ENCODE measurements around the gene NFE2L3. TPM values are rescaled to one million over a fixed set of nuclear protein-coding genes. Genes with fewer than 3 reads are reported as not detected.

The NFE2L3 gene
- total and polyA plus RNA-seq, 4 donors, result 0.32 to 1.9 (median 1.3) TPM

GRCh38 chr7:26157520-26158105 is 5.6 kb downstream of the NFE2L3 start:
- Histone ChIP-seq H3K27ac (ENCODE audit: low read depth in 1 of 2, low read length in 2 of 2) (no peak overlapping the region), H3K4me1 (ENCODE audit: control insufficient read depth in 4 of 4, insufficient read depth in 4 of 4, low read length in 3 of 4) (peaks cover 0 to 7% (median 3%) of the 10 kb centered on the region in 4 donors), H3K9me3 (ENCODE audit: control insufficient read depth in 4 of 4, low read length in 3 of 4) (no peaks in the 10 kb centered on the region), H3K4me3 (ENCODE audit: low read depth in 1 of 3, low read length in 3 of 3) (no peak overlapping the region), H3K36me3 (ENCODE audit: control insufficient read depth in 4 of 4, insufficient read depth in 3 of 4, low read depth in 1 of 4, low read length in 3 of 4) (no peaks in the 10 kb centered on the region), H3K9ac (ENCODE audit: low read depth in 1 of 2, low read length in 2 of 2) (no peak overlapping the region), H3K27me3 (ENCODE audit: control insufficient read depth in 4 of 4, insufficient read depth in 4 of 4, low read length in 3 of 4) (peaks cover 0 to 3% (median 0%) of the 10 kb centered on the region in 4 donors)
- DNase-seq (ENCODE audit: low spot score), result no peak
- TF ChIP-seq FOXA2 (IDR thresholded peaks at IDR 0.05) (no peak), RXRA (IDR thresholded peaks at IDR 0.05) (no peak), JUND (IDR thresholded peaks at IDR 0.05) (no peak), NR2F2 (IDR thresholded peaks at IDR 0.05) (no peak), EGR1 (IDR thresholded peaks at IDR 0.05; ENCODE audit: low read depth in 2 of 2) (no peak), HNF4A (conservative IDR thresholded peaks at IDR 0.05) (no peak), HNF4G (IDR thresholded peaks at IDR 0.05) (no peak), TAF1 (conservative IDR thresholded peaks at IDR 0.05) (no peak), MAX (IDR thresholded peaks at IDR 0.05) (no peak), FOXA1 (IDR thresholded peaks at IDR 0.05) (no peak)
- TF ChIP-seq, protein P1, sequence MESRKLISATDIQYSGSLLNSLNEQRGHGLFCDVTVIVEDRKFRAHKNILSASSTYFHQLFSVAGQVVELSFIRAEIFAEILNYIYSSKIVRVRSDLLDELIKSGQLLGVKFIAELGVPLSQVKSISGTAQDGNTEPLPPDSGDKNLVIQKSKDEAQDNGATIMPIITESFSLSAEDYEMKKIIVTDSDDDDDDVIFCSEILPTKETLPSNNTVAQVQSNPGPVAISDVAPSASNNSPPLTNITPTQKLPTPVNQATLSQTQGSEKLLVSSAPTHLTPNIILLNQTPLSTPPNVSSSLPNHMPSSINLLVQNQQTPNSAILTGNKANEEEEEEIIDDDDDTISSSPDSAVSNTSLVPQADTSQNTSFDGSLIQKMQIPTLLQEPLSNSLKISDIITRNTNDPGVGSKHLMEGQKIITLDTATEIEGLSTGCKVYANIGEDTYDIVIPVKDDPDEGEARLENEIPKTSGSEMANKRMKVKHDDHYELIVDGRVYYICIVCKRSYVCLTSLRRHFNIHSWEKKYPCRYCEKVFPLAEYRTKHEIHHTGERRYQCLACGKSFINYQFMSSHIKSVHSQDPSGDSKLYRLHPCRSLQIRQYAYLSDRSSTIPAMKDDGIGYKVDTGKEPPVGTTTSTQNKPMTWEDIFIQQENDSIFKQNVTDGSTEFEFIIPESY (IDR thresholded peaks at IDR 0.05), result no peak
- TF ChIP-seq, protein P2, sequence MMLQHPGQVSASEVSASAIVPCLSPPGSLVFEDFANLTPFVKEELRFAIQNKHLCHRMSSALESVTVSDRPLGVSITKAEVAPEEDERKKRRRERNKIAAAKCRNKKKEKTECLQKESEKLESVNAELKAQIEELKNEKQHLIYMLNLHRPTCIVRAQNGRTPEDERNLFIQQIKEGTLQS (IDR thresholded peaks at IDR 0.05), result no peak
- WGBS, result 81% methylated on average over 4 of the region's 4 CpGs

DNA sequence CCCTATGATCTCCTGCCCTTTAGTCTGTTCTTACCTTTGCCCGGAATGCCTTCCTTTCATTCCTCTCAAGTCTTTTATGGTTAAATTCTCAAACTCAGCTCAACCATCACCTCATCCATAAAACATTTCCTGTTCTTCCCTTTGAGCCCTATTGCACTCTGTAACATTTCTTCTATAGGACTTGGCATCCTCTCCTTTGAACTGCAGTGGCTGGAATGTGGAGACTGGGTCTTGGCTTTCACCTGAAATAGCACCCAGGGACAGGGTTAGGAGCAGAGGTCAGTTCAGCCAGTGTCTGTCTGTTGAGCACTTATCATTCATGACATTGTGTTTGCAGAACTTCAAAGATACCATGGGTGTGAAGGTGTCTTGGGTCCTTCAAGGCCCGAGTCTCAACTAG is 7.2 kb downstream of the NFE2L3 start:
- peaks cover 0 to 2% (median 0%) of the 10 kb centered on the region in 4 donors for H3K4me1 ChIP-seq (ENCODE audit: control insufficient read depth in 4 of 4, insufficient read depth in 4 of 4, low read length in 3 of 4)
- no peak overlapping the region for H3K9ac ChIP-seq (ENCODE audit: low read depth in 1 of 2, low read length in 2 of 2)
- no peaks in the 10 kb centered on the region for H3K9me3 ChIP-seq (ENCODE audit: control insufficient read depth in 4 of 4, low read length in 3 of 4)
- H3K27ac ChIP-seq (ENCODE audit: low read depth in 1 of 2, low read length in 2 of 2), result no peak overlapping the region
- TF ChIP-seq, protein P3, sequence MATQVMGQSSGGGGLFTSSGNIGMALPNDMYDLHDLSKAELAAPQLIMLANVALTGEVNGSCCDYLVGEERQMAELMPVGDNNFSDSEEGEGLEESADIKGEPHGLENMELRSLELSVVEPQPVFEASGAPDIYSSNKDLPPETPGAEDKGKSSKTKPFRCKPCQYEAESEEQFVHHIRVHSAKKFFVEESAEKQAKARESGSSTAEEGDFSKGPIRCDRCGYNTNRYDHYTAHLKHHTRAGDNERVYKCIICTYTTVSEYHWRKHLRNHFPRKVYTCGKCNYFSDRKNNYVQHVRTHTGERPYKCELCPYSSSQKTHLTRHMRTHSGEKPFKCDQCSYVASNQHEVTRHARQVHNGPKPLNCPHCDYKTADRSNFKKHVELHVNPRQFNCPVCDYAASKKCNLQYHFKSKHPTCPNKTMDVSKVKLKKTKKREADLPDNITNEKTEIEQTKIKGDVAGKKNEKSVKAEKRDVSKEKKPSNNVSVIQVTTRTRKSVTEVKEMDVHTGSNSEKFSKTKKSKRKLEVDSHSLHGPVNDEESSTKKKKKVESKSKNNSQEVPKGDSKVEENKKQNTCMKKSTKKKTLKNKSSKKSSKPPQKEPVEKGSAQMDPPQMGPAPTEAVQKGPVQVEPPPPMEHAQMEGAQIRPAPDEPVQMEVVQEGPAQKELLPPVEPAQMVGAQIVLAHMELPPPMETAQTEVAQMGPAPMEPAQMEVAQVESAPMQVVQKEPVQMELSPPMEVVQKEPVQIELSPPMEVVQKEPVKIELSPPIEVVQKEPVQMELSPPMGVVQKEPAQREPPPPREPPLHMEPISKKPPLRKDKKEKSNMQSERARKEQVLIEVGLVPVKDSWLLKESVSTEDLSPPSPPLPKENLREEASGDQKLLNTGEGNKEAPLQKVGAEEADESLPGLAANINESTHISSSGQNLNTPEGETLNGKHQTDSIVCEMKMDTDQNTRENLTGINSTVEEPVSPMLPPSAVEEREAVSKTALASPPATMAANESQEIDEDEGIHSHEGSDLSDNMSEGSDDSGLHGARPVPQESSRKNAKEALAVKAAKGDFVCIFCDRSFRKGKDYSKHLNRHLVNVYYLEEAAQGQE (IDR thresholded peaks at IDR 0.05), result no peak
- TF ChIP-seq JUND (IDR thresholded peaks at IDR 0.05) (no peak), TAF1 (conservative IDR thresholded peaks at IDR 0.05) (no peak), EGR1 (IDR thresholded peaks at IDR 0.05; ENCODE audit: low read depth in 2 of 2) (no peak), FOXA1 (IDR thresholded peaks at IDR 0.05) (no peak), SP1 (IDR thresholded peaks at IDR 0.05) (no peak), CTCF (IDR thresholded peaks at IDR 0.05; ENCODE audit: low read depth, low read length, missing input control) (no peak), NR2F2 (IDR thresholded peaks at IDR 0.05) (no peak), HNF4A (conservative IDR thresholded peaks at IDR 0.05) (no peak), HNF4G (IDR thresholded peaks at IDR 0.05) (no peak), MAX (IDR thresholded peaks at IDR 0.05) (no peak), YY1 (IDR thresholded peaks at IDR 0.05) (no peak)
- TF ChIP-seq, protein P2 (IDR thresholded peaks at IDR 0.05), result no peak
- no peaks in the 10 kb centered on the region for H3K36me3 ChIP-seq (ENCODE audit: control insufficient read depth in 4 of 4, insufficient read depth in 3 of 4, low read depth in 1 of 4, low read length in 3 of 4)
- H3K4me3 ChIP-seq (ENCODE audit: low read depth in 1 of 3, low read length in 3 of 3), result no peak overlapping the region
- DNase-seq (ENCODE audit: low spot score), result no peak
- H3K27me3 ChIP-seq (ENCODE audit: control insufficient read depth in 4 of 4, insufficient read depth in 4 of 4, low read length in 3 of 4), result no peaks in the 10 kb centered on the region
- WGBS, result 70% methylated on average over 2 of the region's 2 CpGs
